ENCODE measurements around the gene NUDT19. TPM values are rescaled to one million over a fixed set of nuclear protein-coding genes. Genes with fewer than 3 reads are reported as not detected.
"Not testable (repeated sequence)": the region's sequence is repeated elsewhere in the genome, so short reads cannot be mapped to it uniquely, and the experiment has no call there.

Gene NUDT19
- total RNA-seq, 1 donor from 2014 or later, result 11.1 TPM

- peak overlapping the region; percentile 67 for H3K4me3 Mint-ChIP-seq (ENCODE audit: unreplicated experiment)
- no peaks in the 10 kb centered on the region for H3K27me3 Mint-ChIP-seq (ENCODE audit: low read depth)
- H3K36me3 Mint-ChIP-seq (ENCODE audit: low read depth), result no peaks in the 10 kb centered on the region
- no peak for TF ChIP-seq CTCF (IDR thresholded peaks at IDR 0.05)
- no peak overlapping the region for H3K27ac Mint-ChIP-seq (ENCODE audit: unreplicated experiment)
- DNase-seq (ENCODE audit: low spot score), result peak; percentile 88
- H3K9me3 Mint-ChIP-seq (ENCODE audit: low read depth), result no peaks in the 10 kb centered on the region
- peaks cover 45% of the 10 kb centered on the region for H3K4me1 Mint-ChIP-seq (ENCODE audit: low read depth)
Measured at GRCh38 chr19:32691952-32692726, 518 bp downstream of the NUDT19 start.

GRCh38 chr19:32692727-32693061 is 1.1 kb downstream of the NUDT19 start:
- no peaks in the 10 kb centered on the region for H3K36me3 Mint-ChIP-seq (ENCODE audit: low read depth)
- H3K9me3 Mint-ChIP-seq (ENCODE audit: low read depth), result no peaks in the 10 kb centered on the region
- peaks cover 45% of the 10 kb centered on the region for H3K4me1 Mint-ChIP-seq (ENCODE audit: low read depth)
- no peak for TF ChIP-seq CTCF (IDR thresholded peaks at IDR 0.05)
- no peak for DNase-seq (ENCODE audit: low spot score)
- peak overlapping the region; percentile 67 for H3K4me3 Mint-ChIP-seq (ENCODE audit: unreplicated experiment)
- peak overlapping the region; percentile 85 for H3K27ac Mint-ChIP-seq (ENCODE audit: unreplicated experiment)
- H3K27me3 Mint-ChIP-seq (ENCODE audit: low read depth), result no peaks in the 10 kb centered on the region

DNA sequence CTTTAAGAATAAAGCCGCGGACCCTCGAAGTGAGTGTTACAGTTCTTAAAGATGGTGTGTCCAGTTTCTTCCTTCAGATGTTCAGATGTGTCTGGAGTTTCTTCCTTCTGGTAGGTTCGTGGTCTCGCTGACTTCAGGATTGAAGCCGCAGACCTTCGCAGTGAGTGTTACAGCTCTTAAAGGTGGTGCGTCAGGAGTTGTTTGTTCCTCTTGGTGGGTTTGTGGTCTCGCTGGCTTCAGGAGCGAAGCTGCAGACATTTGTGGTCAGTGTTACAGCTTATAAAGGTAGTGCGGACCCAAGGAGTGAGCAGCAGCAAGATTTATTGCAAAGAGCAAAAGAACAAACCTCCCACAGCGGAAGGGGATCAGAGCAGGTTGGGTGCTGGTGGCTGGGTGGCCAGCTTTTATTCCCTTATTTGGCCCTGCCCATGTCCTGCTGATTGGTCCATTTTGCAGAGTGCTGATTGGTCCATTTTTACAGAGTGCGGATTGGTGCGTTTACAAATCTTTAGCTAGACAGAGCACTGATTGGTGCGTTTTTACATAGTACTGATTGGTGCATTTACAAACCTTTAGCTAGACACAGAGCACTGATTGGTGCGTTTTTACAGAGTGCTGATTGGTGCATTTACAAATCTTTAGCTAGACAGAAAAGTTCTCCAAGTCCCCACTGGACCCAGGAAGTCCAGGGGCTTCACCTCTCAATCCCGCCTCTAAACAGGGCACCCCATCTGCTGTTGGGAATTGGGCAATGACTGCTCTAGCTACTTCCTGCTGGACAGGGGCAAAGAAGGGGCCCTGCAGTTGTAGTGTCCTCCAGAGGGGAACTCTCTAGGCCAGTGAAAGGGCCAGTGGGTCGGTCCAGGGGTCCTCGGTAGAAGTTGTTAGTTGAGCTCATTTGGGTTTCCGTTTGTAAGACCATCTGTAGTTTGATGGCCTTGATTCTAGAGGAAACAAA is 1.8 kb downstream of the NUDT19 start:
- Mint-ChIP-seq H3K4me1 (ENCODE audit: low read depth) (peaks cover 45% of the 10 kb centered on the region), H3K4me3 (ENCODE audit: unreplicated experiment) (peak overlapping the region; percentile 67), H3K27ac (ENCODE audit: unreplicated experiment) (peak overlapping the region; percentile 85)
- H3K36me3 Mint-ChIP-seq (ENCODE audit: low read depth); DNase-seq (ENCODE audit: low spot score); H3K9me3 Mint-ChIP-seq (ENCODE audit: low read depth); H3K27me3 Mint-ChIP-seq (ENCODE audit: low read depth): not testable (repeated sequence)

DNA sequence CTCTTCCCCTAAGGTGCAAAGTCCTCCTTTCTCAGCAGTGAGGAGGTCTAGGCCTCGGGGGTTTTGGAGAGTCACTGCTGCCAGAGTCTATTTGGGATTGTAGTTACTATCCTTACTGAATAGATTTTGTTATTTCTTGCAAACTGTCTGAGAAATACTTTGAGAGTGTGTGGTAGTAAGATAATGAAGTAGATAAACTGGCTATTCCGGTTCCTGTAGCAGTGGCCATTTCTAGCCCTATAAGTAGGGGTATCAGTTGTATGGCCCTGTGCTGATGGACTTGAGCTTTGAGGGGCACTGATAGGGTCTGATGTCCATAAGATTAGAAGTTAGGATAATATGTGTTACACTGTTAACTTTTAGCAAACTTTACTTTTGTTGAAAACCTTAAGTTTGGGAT is 2.7 kb downstream of the NUDT19 start:
- peak overlapping the region; percentile 67 for H3K4me3 Mint-ChIP-seq (ENCODE audit: unreplicated experiment)
- H3K27me3 Mint-ChIP-seq (ENCODE audit: low read depth); H3K9me3 Mint-ChIP-seq (ENCODE audit: low read depth); H3K27ac Mint-ChIP-seq (ENCODE audit: unreplicated experiment); H3K36me3 Mint-ChIP-seq (ENCODE audit: low read depth); DNase-seq (ENCODE audit: low spot score): not testable (repeated sequence)
- peaks cover 45% of the 10 kb centered on the region for H3K4me1 Mint-ChIP-seq (ENCODE audit: low read depth)

GRCh38 chr19:32694851-32695250 is 3.2 kb downstream of the NUDT19 start:
- H3K27me3 Mint-ChIP-seq (ENCODE audit: low read depth); DNase-seq (ENCODE audit: low spot score); H3K27ac Mint-ChIP-seq (ENCODE audit: unreplicated experiment); H3K9me3 Mint-ChIP-seq (ENCODE audit: low read depth); H3K4me3 Mint-ChIP-seq (ENCODE audit: unreplicated experiment); H3K36me3 Mint-ChIP-seq (ENCODE audit: low read depth): not testable (repeated sequence)
- H3K4me1 Mint-ChIP-seq (ENCODE audit: low read depth), result peaks cover 45% of the 10 kb centered on the region

DNA sequence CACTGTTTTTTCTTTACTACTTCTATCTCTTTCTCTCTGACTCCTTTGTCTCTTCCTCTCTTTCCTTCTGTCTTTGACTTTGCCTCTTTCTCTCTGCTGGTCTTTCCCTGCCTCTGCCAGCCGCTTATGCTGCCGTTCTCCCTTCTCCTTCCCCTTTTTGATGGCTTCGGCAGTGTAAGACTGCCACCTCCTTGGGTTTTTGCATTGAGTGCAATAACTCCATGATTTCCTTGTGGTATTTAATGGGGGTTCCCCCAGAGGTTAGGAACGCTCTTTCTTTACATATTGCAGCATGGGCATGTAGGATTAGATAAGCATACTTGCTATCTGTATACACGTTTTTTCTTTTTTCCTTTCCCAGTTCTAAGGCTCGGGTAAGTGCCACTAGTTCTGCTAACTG is 3.9 kb downstream of the NUDT19 start:
- H3K27ac Mint-ChIP-seq (ENCODE audit: unreplicated experiment); H3K27me3 Mint-ChIP-seq (ENCODE audit: low read depth): not testable (repeated sequence)

GRCh38 chr19:32696771-32697170 is 5.2 kb downstream of the NUDT19 start:
- not testable (repeated sequence) for H3K27me3 Mint-ChIP-seq (ENCODE audit: low read depth); H3K27ac Mint-ChIP-seq (ENCODE audit: unreplicated experiment); H3K9me3 Mint-ChIP-seq (ENCODE audit: low read depth); H3K36me3 Mint-ChIP-seq (ENCODE audit: low read depth); H3K4me3 Mint-ChIP-seq (ENCODE audit: unreplicated experiment); DNase-seq (ENCODE audit: low spot score)
- H3K4me1 Mint-ChIP-seq (ENCODE audit: low read depth), result peaks cover 35% of the 10 kb centered on the region

More for the DNA sequence above, 3.9 kb downstream of the NUDT19 start:
- not testable (repeated sequence) for H3K9me3 Mint-ChIP-seq (ENCODE audit: low read depth); H3K36me3 Mint-ChIP-seq (ENCODE audit: low read depth); DNase-seq (ENCODE audit: low spot score); H3K4me3 Mint-ChIP-seq (ENCODE audit: unreplicated experiment)
- peaks cover 45% of the 10 kb centered on the region for H3K4me1 Mint-ChIP-seq (ENCODE audit: low read depth)

DNA sequence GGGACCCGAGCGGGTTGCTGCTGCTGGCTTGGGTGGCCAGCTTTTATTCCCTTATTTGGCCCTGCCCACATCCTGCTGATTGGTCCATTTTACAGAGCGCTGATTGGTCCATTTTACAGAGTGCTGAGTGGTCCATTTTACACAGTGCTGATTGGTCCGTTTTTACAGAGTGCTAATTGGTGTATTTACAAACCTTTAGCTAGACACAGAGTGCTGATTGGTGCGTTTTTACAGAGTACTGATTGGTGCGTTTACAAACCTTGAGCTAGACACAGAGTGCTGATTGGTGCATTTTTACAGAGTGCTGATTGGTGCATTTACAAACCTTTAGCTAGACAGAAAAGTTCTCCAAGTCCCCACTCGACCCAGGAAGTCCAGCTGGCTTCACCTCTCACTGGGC is 8.5 kb downstream of the NUDT19 start:
- not testable (repeated sequence) for H3K27me3 Mint-ChIP-seq (ENCODE audit: low read depth); DNase-seq (ENCODE audit: low spot score); H3K4me3 Mint-ChIP-seq (ENCODE audit: unreplicated experiment); H3K9me3 Mint-ChIP-seq (ENCODE audit: low read depth); H3K27ac Mint-ChIP-seq (ENCODE audit: unreplicated experiment)
- H3K4me1 Mint-ChIP-seq (ENCODE audit: low read depth), result peaks cover 11% of the 10 kb centered on the region
- H3K36me3 Mint-ChIP-seq (ENCODE audit: low read depth), result peaks cover 17% of the 10 kb centered on the region

Data from chondrocyte (in vitro differentiated cells).